ENCODE results near the gene CPE.

GRCh38 chr4:165489786-165490185 lies 111.0 kb downstream of the CPE start:
- no peak for TF ChIP-seq GATA2 (IDR thresholded peaks at IDR 0.05; ENCODE audit: low read depth, low read length)
- TF ChIP-seq GATA3 (IDR thresholded peaks at IDR 0.05; ENCODE audit: low read depth, low read length), result no peak
